Measurements from ENCODE around the gene CLEC19A.
"Not testable (repeated sequence)": the region's sequence is repeated elsewhere in the genome, so short reads cannot be mapped to it uniquely, and the experiment has no call there.

Gene CLEC19A

GRCh38 chr16:19287241-19287640 is 1.7 kb downstream of the CLEC19A start:
- no peak for DNase-seq

- no peak for DNase-seq
These were observed 3.6 kb downstream of the CLEC19A start for GRCh38 chr16:19288872-19289799.

DNA sequence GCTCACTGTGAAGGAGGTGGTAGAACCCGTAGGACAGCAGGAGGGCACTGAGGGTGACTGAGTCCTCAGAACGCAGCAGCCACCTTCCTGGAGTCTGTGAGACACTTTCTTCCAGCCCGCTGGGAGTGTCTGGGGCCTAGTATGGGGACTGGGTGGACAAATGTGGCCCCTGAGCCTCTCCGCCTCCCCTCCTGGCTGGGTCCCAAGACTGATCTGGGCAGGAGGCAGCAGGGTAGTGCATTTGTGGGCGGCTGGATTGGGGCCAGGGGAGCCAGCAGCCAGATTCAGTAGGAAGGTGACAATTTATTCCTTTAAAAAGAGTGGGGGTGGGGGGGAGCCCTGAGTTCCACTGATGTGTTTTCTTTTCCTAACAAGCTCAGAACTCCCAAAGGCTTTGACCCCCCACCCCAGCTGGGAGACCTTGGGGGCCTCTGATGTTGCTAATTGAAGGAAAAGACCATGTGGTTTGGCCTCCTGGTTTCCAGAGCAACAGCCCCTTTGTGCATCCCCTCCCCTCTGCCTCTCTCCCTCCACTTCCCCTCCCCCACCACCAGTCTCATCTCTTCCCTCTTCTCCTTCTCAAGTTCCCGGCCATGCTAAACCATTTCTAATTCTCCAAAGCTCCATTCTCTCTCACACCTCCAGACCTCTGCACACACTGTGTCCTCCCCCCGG is 4.4 kb downstream of the CLEC19A start:
- no peak for DNase-seq

DNA sequence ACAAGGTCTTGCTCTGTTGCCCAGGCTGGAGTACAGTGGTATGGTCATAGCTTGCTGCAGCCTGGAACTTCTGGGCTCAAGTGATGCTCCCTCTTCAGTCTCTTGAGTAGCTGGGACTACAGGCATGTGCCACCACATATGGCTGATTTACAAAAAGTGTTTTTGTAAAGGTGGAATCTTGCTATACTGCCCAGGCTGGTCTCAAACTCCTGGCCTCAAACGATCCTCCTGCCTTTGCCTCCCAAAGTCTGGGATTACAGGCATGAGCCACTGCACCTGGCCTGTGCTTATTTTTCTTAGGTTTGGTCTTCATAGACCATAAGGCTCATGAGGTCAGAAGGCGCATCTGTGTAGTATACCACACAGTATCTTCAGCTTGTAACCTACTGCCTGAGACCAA is 5.3 kb downstream of the CLEC19A start:
- DNase-seq, result no peak

GRCh38 chr16:19291475-19291874 is 5.9 kb downstream of the CLEC19A start:
- peak; percentile 35 for DNase-seq

DNA sequence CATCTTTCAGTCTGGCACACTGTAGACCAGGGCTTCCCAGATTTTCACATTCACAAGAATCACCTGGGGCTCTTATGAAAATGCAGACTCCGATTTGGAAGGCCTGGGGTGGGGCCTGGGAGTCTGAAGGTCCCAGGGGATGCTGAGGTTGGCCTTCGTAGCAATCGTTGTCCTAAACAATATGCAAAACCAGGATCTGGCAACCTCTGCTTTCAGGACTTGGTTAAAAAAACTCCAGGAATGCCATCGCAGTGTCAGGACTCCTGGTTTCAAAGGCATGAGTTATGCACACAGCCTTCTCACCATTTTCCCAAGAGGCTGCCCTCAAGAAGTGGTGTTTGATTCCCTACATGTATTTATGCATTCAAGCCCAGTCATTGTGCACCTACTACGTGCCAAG is 6.7 kb downstream of the CLEC19A start:
- DNase-seq, result no peak

GRCh38 chr16:19294156-19294649 is 8.7 kb downstream of the CLEC19A start:
- DNase-seq, result peak; percentile 59

DNA sequence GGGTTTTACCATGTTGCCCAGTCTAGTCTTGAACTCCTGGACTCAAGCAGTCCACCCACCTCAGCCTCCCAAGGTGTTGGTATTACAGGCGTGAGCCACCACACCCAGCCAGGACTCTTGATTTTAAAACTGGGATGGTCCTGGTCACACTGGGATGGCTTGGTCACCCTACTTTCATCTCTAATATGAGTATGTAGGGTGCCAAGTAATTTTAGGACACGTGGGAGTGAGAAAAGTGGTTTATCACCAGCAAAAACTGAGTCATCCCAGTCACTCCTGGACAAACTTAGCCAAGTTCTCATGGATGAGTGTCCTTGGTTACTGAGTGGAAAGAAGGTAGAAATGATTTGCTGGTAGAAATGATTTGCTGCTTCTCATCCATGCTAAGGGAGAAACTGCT is 9.9 kb downstream of the CLEC19A start:
- no peak for DNase-seq

- DNase-seq, result no peak
These were observed 11.9 kb downstream of the CLEC19A start for GRCh38 chr16:19297454-19297853.

GRCh38 chr16:19299565-19299964 is 14.0 kb downstream of the CLEC19A start:
- no peak for DNase-seq

DNA sequence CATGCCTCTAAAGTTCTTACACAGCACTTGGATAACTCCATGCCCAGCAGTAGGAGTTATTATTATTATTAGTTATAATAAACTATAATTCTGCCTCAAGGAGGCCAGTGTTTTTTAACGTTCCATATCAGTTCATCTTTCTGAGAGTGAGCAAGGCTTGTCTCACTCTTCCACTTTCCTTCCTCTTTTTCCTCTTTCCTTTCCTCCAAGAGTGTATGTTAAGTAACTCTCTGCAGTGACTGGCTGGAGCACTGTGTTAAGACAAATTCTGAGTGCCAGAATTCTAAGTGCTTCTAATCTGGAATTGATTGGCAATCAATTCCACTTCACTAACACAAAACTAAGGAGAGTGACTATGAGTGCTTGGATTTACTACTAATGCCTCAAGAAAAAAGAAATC is 16.4 kb downstream of the CLEC19A start:
- DNase-seq, result no peak

DNA sequence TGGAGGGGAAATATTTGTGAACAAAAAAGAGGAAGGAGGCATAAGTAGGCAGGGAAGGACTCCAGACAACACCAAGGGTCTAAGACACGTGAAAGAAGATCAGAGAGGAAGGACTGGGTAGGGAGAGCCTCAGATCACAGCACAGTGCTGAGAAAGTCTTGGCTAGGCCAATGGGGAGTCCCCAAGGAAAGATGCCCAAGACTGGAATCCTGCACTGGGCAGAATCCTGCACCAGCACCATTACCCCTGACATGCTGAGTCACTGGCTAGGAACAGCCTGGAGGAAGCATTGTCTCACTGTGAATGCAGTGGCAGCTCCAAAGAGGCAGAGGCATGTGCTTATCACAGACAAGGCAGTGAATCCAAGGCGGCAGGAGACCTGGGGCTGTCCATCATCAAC is 19.2 kb downstream of the CLEC19A start:
- DNase-seq, result peak; percentile 4

DNA sequence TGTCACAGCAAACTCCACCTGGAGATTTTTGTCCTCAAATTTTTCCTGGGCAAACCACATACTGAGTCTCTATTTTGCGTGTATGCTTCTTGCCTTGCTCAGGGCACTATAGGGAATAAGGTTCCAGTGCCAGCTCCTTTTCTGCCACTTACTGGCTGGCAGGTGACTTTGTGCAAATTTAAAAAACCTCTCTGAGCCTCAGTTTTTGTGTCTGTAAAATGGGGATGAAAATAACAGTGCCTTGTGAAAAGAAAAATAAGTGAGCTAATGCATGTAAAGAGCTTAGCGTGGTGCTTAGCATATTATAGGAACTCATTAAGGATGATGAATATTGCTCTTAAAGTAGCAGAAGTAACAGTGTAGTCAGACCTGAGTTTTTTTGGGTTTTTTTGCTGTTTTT is 19.9 kb downstream of the CLEC19A start:
- DNase-seq, result no peak

DNA sequence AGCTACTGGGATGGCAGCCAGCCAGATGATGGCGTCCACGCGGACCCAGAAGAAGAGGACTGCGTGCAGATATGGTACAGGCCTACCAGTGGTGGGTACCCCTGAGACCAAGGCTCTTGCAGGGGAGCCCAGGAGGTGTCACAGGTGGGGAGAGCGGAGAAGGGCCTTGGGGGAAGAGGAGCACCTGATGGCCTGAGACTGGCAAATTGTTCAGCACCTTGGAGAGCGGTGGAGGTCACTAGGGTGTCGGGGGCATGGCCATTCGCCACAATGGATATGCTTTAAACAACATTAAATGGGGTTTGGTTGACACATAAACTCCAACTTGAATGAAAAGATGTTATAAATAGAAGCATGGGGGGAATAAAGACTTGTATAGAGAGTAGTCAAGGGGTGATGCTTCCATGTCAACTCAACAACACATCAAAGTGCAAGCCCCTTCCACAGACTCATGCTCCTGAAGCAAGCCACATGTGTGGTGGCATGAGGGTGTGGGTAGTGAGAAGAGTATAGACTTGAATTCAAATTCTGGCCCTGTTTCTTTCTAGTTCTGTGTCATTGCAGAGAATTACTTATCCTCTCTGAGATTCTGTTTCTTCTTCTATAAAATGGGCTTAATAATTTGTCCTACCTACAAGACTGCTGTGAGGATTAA is 22.2 kb downstream of the CLEC19A start:
- DNase-seq, result peak; percentile 7

- no peak for DNase-seq
These were observed 22.9 kb downstream of the CLEC19A start for GRCh38 chr16:19308392-19308791.

- no peak for DNase-seq
These were observed 23.6 kb downstream of the CLEC19A start for GRCh38 chr16:19309178-19309577.

DNA sequence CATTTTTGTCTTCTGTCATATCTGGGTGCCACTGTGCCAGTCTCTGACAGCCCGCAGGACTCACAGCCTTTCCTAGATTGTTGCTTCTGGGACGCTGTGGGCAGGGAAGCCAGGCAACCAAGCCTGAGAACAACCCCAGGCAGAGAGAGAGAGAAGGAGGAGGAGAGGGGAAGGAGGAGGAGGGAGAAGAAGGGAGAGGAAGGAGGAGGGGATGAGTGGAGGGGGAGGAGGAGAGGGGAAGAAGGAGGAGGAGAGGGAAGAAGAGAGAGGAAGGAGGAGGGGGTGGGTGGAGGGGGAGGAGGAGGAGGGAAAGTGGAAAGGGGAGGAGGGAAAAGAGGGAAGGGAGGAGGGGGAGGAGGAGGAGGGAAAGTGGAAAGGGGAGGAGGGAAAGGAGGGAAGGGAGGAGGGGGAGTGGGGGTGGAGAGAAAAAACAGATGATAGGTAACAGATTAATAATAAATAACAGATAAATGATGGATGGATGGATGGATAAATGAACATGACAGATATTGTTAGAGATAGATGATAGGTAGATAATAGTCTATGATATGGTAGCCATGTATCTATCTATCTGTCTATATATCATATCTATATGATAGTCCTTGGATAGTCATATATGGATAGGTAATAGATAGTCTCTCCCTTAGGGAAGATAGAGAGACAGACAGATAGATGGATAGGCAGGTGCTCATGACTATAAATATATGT is 29.3 kb downstream of the CLEC19A start:
- no peak for DNase-seq

- DNase-seq, result no peak
These were observed 30.4 kb downstream of the CLEC19A start for GRCh38 chr16:19315889-19316433.

- DNase-seq, result no peak
These were observed 31.3 kb downstream of the CLEC19A start for GRCh38 chr16:19316846-19317245.

GRCh38 chr16:19321186-19321585 is 35.7 kb downstream of the CLEC19A start:
- DNase-seq, result not testable (repeated sequence)

- DNase-seq, result no peak
These were observed 38.1 kb downstream of the CLEC19A start for GRCh38 chr16:19323596-19323995.

GRCh38 chr16:19328364-19328763 is 42.8 kb downstream of the CLEC19A start:
- no peak for DNase-seq

DNA sequence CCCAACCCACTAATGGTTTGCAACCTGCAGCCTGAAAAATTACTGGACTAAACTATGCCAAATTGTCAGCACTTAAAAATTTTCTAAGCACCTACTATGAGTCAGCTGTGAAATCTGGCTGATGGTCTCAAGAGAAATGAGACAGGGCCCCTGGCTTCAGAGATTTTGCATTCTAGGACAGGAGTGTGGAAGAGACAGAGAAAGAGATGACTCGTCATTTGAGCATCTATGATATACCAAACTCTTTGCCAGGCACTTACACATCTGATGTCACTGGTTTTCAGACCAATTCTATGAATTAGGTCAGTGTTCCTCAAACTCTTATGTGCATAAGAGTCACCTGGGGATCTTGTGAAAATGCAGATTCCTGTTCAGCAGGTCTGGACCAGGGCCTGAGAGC is 44.4 kb downstream of the CLEC19A start:
- DNase-seq, result no peak
